GM12878 (cell line): ENCODE results near the gene RRBP1. TPM values are rescaled to one million over a fixed set of nuclear protein-coding genes. Genes with fewer than 3 reads are reported as not detected.

ENCODE experiments used
- ATAC-seq: fragments of 200-7000 bp; cut with Tn5 transposase; 3 replicates; pipeline ENCODE4 v1.9.1; 2020; ENCODE audit warnings: mild to moderate bottlenecking, moderate library complexity
- BruUV-seq: library from RNA; stranded (reverse); fragments of 400-500 nt; replicated peaks from 2 replicates; lab custom pipeline; 2021; lab: Mats Ljungman, UMichigan
- CTCF ChIA-PET: fragments of 300-600 bp; sonication (Branson Sonifier 250); formaldehyde crosslinking; extraction: SDS; loops from one replicate; lab custom pipeline; 2021; ENCODE audit warnings: inconsistent platforms; lab: Yijun Ruan, JAX
- POLR2A ChIA-PET: fragments of 350-600 bp; formaldehyde crosslinking; extraction: SDS; loops from one replicate; lab custom pipeline; 2021; ENCODE audit warnings: inconsistent platforms; lab: Charles Lee
- RAD21 ChIA-PET: fragments of 300-600 bp; sonication (Branson Sonifier 250); formaldehyde crosslinking; loops from one replicate; lab custom pipeline; 2023; ENCODE audit warnings: antibody characterized with exemption; ENCODE audit not compliant: unreplicated experiment; lab: Charles Lee
- SMC1A ChIA-PET: fragments of 300-600 bp; sonication (Branson Sonifier 250); formaldehyde crosslinking; loops from one replicate; lab custom pipeline; 2023; ENCODE audit not compliant: unreplicated experiment, uncharacterized antibody; lab: Charles Lee
- DNase-seq: peaks from one replicate; pipeline ENCODE4 v3.0.0-alpha.2; 2011; ENCODE audit warnings: low read depth, low spot score
- FAIRE-seq: peaks from 3 replicates; lab custom pipeline; 2011; peaks lifted over from hg19 to GRCh38; lab: Jason Lieb, UNC
- H2AFZ ChIP-seq: 2 replicates; pipeline ENCODE4 v1.6.0; 2011; ENCODE audit warnings: low read depth, low read length, control low read depth; ENCODE audit not compliant: control insufficient read depth
- H3K27ac ChIP-seq: 2 replicates; pipeline ENCODE4 v1.5.1; 2011; ENCODE audit warnings: control low read depth; ENCODE audit not compliant: control insufficient read depth, insufficient read depth
- H3K27me3 ChIP-seq, 2 experiments: replicated peaks in 1 of 2; 2 replicates each; pipeline versions ENCODE4 v1.6.0 to v1.6.1; 2011; ENCODE audit warnings: low read length in 1 of 2; ENCODE audit not compliant: control insufficient read depth in 2 of 2, insufficient read depth in 2 of 2
- H3K36me3 ChIP-seq, 2 experiments: 2 replicates each; pipeline ENCODE4 v1.5.1; 2011; ENCODE audit warnings: low read length in 1 of 2; ENCODE audit not compliant: control insufficient read depth in 2 of 2, insufficient read depth in 2 of 2
- H3K4me1 ChIP-seq: 2 replicates; pipeline ENCODE4 v1.6.1; 2011; ENCODE audit warnings: mild to moderate bottlenecking, low read length, moderate library complexity, mixed read lengths; ENCODE audit not compliant: control insufficient read depth, insufficient read depth
- H3K4me2 ChIP-seq: 2 replicates; pipeline ENCODE4 v1.6.0; 2011; ENCODE audit warnings: control low read depth; ENCODE audit not compliant: control insufficient read depth, insufficient read depth
- H3K4me3 ChIP-seq: fragments of 200-600 bp; sonication (generic); 2 replicates; pipeline ENCODE4 v1.5.1; 2016
- H3K79me2 ChIP-seq: 2 replicates; pipeline ENCODE4 v1.6.0; 2011; ENCODE audit warnings: low read length; ENCODE audit not compliant: control insufficient read depth, insufficient read depth
- H3K9ac ChIP-seq: 2 replicates; pipeline ENCODE4 v1.8.0; 2011; ENCODE audit warnings: low read length, control low read depth, mixed read lengths; ENCODE audit not compliant: control insufficient read depth, insufficient read depth
- H3K9me3 ChIP-seq: replicated peaks from 3 replicates; pipeline ENCODE4 v1.5.1; 2011; ENCODE audit warnings: mild to moderate bottlenecking, low read length; ENCODE audit not compliant: control insufficient read depth, insufficient read depth
- H4K20me1 ChIP-seq: 2 replicates; pipeline ENCODE4 v1.6.0; 2011; ENCODE audit not compliant: control insufficient read depth, insufficient read depth
- CEBPB ChIP-seq, 2 experiments: fragments of 150-350 bp in 1 of 2; IDR thresholded peaks; 2 replicates each; pipeline ENCODE4 v1.6.1; 2012 to 2014; ENCODE audit warnings: low read depth in 2 of 2, low read length in 2 of 2, borderline replicate concordance in 1 of 2, inconsistent platforms in 1 of 2
- CHD4 ChIP-seq: fragments of 200-600 bp; sonication (generic); IDR thresholded peaks from 2 replicates; pipeline ENCODE4 v1.6.1; 2016; ENCODE audit warnings: mild to moderate bottlenecking
- FOS ChIP-seq: IDR thresholded peaks from 3 replicates; pipeline ENCODE4 v1.6.1; 2011; ENCODE audit warnings: borderline replicate concordance; ENCODE audit not compliant: insufficient read length; ENCODE audit errors: extremely low read depth
- KLF5 ChIP-seq: fragments of 450-650 bp; IDR thresholded peaks from 2 replicates; pipeline ENCODE4 v1.6.1; 2014; ENCODE audit warnings: mild to moderate bottlenecking; ENCODE audit not compliant: partially characterized antibody
- SUPT20H ChIP-seq: IDR thresholded peaks from 2 replicates; pipeline ENCODE4 v1.6.1; 2011; ENCODE audit warnings: low read depth, mild to moderate bottlenecking, low read length, moderate library complexity, borderline replicate concordance; ENCODE audit not compliant: control insufficient read depth
- TBL1XR1 ChIP-seq: IDR thresholded peaks from 2 replicates; pipeline ENCODE4 v1.6.1; 2012; ENCODE audit warnings: low read depth, low read length, improper control_type of control experiment
- WGBS: methylation state at CpG from one replicate; pipeline ENCODE4 v1.1.6; 2016; ENCODE audit warnings: low lambda C conversion rate; ENCODE audit not compliant: insufficient replicate concordance, insufficient coverage; ENCODE audit errors: missing lambda C conversion rate; 5-methylcytosine and 5-hydroxymethylcytosine counted together
- in situ Hi-C: fragments of 300-500 bp; cut with MboI; formaldehyde crosslinking; loops from 9 replicates; pipeline ENCODE4 v1.14.3; 2018; ENCODE audit warnings: mixed read lengths
- intact Hi-C: fragments of 100-400 bp; cut with micrococcal nuclease; formaldehyde crosslinking; loops from one replicate; pipeline ENCODE4 v1.14.2; 2022; ENCODE audit not compliant: unreplicated experiment
- polyA plus RNA-seq, 11 experiments: library from polyadenylated mRNA; depleted of rRNA in 4 of 11; unstranded in 6 of 11; stranded (reverse) in 5 of 11; fragments of >200 nt; fragmentation: Nextera tagmentation in 4 of 11; fragmentation: Illumina TruSeq in 1 of 11; extraction: Ambion mirVana in 4 of 11; extraction: Trizol in 1 of 11; gene quantifications; 1 replicate in 1 of 11; 2 replicates in 10 of 11; pipeline versions ENCODE4 v1.2.1 to v1.2.3, GENCODE V29; 2011 to 2016; ENCODE audit warnings: inconsistent platforms in 2 of 11, missing spikeins in 2 of 11, low read depth in 1 of 11
- total RNA-seq, 4 experiments: library from RNA; depleted of rRNA in 3 of 4; stranded (reverse); fragments of >200 nt in 3 of 4; fragmentation: Illumina TruSeq in 1 of 4; extraction: Trizol in 1 of 4; gene quantifications; 2 replicates each; pipeline versions ENCODE4 v1.2.1 to v1.2.3, GENCODE V29; 2013 to 2021
- TF ChIP-seq, protein P1 (sequence below): fragments of 450-650 bp; IDR thresholded peaks from 2 replicates; pipeline ENCODE4 v1.6.1; 2016; ENCODE audit warnings: mild to moderate bottlenecking, moderate library complexity, borderline replicate concordance
- TF ChIP-seq, protein P2 (sequence below): fragments of 450-650 bp; IDR thresholded peaks from 2 replicates; pipeline ENCODE4 v1.6.1; 2017; ENCODE audit warnings: mild to moderate bottlenecking, low read depth, inconsistent platforms; ENCODE audit not compliant: poor library complexity, severe bottlenecking
- TF ChIP-seq, protein P3 (sequence below): IDR thresholded peaks from 2 replicates; pipeline ENCODE4 v1.6.1; 2012; ENCODE audit warnings: improper control_type of control experiment, low read depth, low read length; ENCODE audit not compliant: insufficient replicate concordance
- TF ChIP-seq, protein P4 (sequence below): IDR thresholded peaks from 2 replicates; pipeline ENCODE4 v1.6.1; 2012; ENCODE audit warnings: low read depth, low read length, improper control_type of control experiment

Gene RRBP1
- total and polyA plus RNA-seq, 10 of the 15 experiments (the other 5 are each of a cell fraction or from before 2014, with no cell fraction given), result 1.2 to 57.4 (median 24.6) TPM

DNA sequence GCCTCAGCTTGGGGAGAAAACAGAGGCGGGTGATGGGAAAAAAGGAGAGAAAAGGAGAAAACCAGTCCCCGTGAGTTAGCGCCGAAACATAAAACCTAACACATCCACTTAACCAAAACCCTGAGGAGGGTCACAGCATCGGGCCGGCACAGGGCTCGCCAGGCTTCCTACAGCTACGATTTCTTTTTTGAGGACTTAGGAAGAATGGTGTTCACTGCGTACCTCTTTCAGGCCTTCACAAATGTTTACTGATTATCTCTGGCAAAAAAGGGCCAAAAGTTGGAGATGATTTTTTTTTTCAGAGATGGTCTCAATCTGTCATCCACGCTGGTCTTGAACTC, 63.4 kb downstream of the RRBP1 start:
- no peak for FAIRE-seq
- Histone ChIP-seq H3K27ac (no peak overlapping the region), H3K9ac (no peak overlapping the region), H3K36me3 (peaks cover 15 to 16% of the 10 kb centered on the region in 2 experiments; a peak in 3 of 4 replicates), H3K9me3 (no peaks in the 10 kb centered on the region), H4K20me1 (no peaks in the 10 kb centered on the region), H3K79me2 (no peaks in the 10 kb centered on the region), H3K4me1 (no peaks in the 10 kb centered on the region), H3K27me3 (no peaks in the 10 kb centered on the region), H3K4me3 (no peak overlapping the region), H2AFZ (no peak overlapping the region), H3K4me2 (no peak overlapping the region)
- POLR2A ChIA-PET, result no interaction called here
- WGBS, result 88% methylated on average over 7 of the region's 10 CpGs
- no TSS peak for BruUV-seq
- in situ Hi-C loops, result loop anchor here (5.0 kb wide), 1 partner anchor 81 kb away; no protein-coding TSS in a partner anchor
- intact Hi-C loops, result no loop called here
- SMC1A ChIA-PET, result interaction anchor here (1.0 kb wide), 1 partner anchor 82 kb away, joined by 6 read pairs; no protein-coding TSS in a partner anchor
- RAD21 ChIA-PET, result interaction anchor here (0.7 to 1.8 kb wide), 3 partner anchors 49 to 377 kb away, joined by 3 to 5 read pairs (median 3); partner anchors contain the start of gene DSTN
- DNase-seq, result no peak
- no peak for ATAC-seq
- CTCF ChIA-PET, result interaction anchor here (0.6 to 1.4 kb wide), 8 partner anchors 10 to 661 kb away, joined by 3 to 9 read pairs (median 3); no protein-coding TSS in a partner anchor
- TF ChIP-seq, protein P1, sequence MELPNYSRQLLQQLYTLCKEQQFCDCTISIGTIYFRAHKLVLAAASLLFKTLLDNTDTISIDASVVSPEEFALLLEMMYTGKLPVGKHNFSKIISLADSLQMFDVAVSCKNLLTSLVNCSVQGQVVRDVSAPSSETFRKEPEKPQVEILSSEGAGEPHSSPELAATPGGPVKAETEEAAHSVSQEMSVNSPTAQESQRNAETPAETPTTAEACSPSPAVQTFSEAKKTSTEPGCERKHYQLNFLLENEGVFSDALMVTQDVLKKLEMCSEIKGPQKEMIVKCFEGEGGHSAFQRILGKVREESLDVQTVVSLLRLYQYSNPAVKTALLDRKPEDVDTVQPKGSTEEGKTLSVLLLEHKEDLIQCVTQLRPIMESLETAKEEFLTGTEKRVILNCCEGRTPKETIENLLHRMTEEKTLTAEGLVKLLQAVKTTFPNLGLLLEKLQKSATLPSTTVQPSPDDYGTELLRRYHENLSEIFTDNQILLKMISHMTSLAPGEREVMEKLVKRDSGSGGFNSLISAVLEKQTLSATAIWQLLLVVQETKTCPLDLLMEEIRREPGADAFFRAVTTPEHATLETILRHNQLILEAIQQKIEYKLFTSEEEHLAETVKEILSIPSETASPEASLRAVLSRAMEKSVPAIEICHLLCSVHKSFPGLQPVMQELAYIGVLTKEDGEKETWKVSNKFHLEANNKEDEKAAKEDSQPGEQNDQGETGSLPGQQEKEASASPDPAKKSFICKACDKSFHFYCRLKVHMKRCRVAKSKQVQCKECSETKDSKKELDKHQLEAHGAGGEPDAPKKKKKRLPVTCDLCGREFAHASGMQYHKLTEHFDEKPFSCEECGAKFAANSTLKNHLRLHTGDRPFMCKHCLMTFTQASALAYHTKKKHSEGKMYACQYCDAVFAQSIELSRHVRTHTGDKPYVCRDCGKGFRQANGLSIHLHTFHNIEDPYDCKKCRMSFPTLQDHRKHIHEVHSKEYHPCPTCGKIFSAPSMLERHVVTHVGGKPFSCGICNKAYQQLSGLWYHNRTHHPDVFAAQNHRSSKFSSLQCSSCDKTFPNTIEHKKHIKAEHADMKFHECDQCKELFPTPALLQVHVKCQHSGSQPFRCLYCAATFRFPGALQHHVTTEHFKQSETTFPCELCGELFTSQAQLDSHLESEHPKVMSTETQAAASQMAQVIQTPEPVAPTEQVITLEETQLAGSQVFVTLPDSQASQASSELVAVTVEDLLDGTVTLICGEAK, result no peak
- no peak for TF ChIP-seq CEBPB (IDR thresholded peaks at IDR 0.05; ENCODE audit: borderline replicate concordance in 1 of 2, low read depth in 2 of 2, low read length in 2 of 2)
- TF ChIP-seq TBL1XR1, result no peak
- TF ChIP-seq, protein P2, sequence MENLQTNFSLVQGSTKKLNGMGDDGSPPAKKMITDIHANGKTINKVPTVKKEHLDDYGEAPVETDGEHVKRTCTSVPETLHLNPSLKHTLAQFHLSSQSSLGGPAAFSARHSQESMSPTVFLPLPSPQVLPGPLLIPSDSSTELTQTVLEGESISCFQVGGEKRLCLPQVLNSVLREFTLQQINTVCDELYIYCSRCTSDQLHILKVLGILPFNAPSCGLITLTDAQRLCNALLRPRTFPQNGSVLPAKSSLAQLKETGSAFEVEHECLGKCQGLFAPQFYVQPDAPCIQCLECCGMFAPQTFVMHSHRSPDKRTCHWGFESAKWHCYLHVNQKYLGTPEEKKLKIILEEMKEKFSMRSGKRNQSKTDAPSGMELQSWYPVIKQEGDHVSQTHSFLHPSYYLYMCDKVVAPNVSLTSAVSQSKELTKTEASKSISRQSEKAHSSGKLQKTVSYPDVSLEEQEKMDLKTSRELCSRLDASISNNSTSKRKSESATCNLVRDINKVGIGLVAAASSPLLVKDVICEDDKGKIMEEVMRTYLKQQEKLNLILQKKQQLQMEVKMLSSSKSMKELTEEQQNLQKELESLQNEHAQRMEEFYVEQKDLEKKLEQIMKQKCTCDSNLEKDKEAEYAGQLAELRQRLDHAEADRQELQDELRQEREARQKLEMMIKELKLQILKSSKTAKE, result no peak
- TF ChIP-seq KLF5, result no peak
- TF ChIP-seq, protein P3, sequence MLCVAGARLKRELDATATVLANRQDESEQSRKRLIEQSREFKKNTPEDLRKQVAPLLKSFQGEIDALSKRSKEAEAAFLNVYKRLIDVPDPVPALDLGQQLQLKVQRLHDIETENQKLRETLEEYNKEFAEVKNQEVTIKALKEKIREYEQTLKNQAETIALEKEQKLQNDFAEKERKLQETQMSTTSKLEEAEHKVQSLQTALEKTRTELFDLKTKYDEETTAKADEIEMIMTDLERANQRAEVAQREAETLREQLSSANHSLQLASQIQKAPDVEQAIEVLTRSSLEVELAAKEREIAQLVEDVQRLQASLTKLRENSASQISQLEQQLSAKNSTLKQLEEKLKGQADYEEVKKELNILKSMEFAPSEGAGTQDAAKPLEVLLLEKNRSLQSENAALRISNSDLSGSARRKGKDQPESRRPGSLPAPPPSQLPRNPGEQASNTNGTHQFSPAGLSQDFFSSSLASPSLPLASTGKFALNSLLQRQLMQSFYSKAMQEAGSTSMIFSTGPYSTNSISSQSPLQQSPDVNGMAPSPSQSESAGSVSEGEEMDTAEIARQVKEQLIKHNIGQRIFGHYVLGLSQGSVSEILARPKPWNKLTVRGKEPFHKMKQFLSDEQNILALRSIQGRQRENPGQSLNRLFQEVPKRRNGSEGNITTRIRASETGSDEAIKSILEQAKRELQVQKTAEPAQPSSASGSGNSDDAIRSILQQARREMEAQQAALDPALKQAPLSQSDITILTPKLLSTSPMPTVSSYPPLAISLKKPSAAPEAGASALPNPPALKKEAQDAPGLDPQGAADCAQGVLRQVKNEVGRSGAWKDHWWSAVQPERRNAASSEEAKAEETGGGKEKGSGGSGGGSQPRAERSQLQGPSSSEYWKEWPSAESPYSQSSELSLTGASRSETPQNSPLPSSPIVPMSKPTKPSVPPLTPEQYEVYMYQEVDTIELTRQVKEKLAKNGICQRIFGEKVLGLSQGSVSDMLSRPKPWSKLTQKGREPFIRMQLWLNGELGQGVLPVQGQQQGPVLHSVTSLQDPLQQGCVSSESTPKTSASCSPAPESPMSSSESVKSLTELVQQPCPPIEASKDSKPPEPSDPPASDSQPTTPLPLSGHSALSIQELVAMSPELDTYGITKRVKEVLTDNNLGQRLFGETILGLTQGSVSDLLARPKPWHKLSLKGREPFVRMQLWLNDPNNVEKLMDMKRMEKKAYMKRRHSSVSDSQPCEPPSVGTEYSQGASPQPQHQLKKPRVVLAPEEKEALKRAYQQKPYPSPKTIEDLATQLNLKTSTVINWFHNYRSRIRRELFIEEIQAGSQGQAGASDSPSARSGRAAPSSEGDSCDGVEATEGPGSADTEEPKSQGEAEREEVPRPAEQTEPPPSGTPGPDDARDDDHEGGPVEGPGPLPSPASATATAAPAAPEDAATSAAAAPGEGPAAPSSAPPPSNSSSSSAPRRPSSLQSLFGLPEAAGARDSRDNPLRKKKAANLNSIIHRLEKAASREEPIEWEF, result no peak
- TF ChIP-seq FOS, result no peak
- no peak for TF ChIP-seq SUPT20H
- no peak for TF ChIP-seq CHD4
- TF ChIP-seq, protein P4, sequence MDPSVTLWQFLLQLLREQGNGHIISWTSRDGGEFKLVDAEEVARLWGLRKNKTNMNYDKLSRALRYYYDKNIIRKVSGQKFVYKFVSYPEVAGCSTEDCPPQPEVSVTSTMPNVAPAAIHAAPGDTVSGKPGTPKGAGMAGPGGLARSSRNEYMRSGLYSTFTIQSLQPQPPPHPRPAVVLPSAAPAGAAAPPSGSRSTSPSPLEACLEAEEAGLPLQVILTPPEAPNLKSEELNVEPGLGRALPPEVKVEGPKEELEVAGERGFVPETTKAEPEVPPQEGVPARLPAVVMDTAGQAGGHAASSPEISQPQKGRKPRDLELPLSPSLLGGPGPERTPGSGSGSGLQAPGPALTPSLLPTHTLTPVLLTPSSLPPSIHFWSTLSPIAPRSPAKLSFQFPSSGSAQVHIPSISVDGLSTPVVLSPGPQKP, result no peak
- TF ChIP-seq, all 136 proteins: peak for 0
